Fibroblast of the aortic adventitia (primary cell): ENCODE results near the gene ELP4. TPM values are rescaled to one million over a fixed set of nuclear protein-coding genes. Genes with fewer than 3 reads are reported as not detected.

ENCODE experiments used
- DNase-seq: peaks from one replicate; pipeline ENCODE4 v3.0.0-alpha.2; 2010; ENCODE audit warnings: low read depth
- H3K4me3 ChIP-seq: 2 replicates; pipeline ENCODE4 v1.5.1; 2011; ENCODE audit warnings: low read depth, mild to moderate bottlenecking, control low read depth, low read length, moderate library complexity
- CTCF ChIP-seq: IDR thresholded peaks from 2 replicates; pipeline ENCODE4 v1.5.1; 2011; ENCODE audit warnings: mild to moderate bottlenecking, low read length, control low read depth, inconsistent platforms; ENCODE audit not compliant: insufficient read depth
- total RNA-seq: library from RNA; depleted of rRNA; stranded (reverse); fragments of >200 nt; gene quantifications from 2 replicates; pipeline ENCODE4 v1.2.3, GENCODE V29; 2012; ENCODE audit warnings: low replicate concordance

ELP4 gene
- total RNA-seq, 1 donor, result 23.0 TPM

GRCh38 chr11:31821235-31821764, 311.7 kb downstream of the ELP4 start:
- no peak for TF ChIP-seq CTCF
- DNase-seq, result no peak

GRCh38 chr11:31821766-31822165, 312.2 kb downstream of the ELP4 start:
- no peak for DNase-seq
- no peak overlapping the region for H3K4me3 ChIP-seq
- TF ChIP-seq CTCF, result no peak

More at GRCh38 chr11:31821235-31821764, 311.7 kb downstream of the ELP4 start:
- H3K4me3 ChIP-seq, result no peak overlapping the region

GRCh38 chr11:31822175-31822926, 312.8 kb downstream of the ELP4 start:
- no peak for TF ChIP-seq CTCF

GRCh38 chr11:31822927-31823643, 313.5 kb downstream of the ELP4 start:
- H3K4me3 ChIP-seq, result no peak overlapping the region
- DNase-seq, result no peak
- no peak for TF ChIP-seq CTCF

More at GRCh38 chr11:31822175-31822926, 312.8 kb downstream of the ELP4 start:
- H3K4me3 ChIP-seq, result no peak overlapping the region
- DNase-seq, result no peak

GRCh38 chr11:31823644-31824331, 314.2 kb downstream of the ELP4 start:
- TF ChIP-seq CTCF, result no peak
- H3K4me3 ChIP-seq, result no peak overlapping the region
- DNase-seq, result no peak

- H3K4me3 ChIP-seq, result no peak overlapping the region
- TF ChIP-seq CTCF, result no peak
- DNase-seq, result no peak
Measured at GRCh38 chr11:31824332-31824878, 314.8 kb downstream of the ELP4 start.
